Immature natural killer cell (primary cell): ENCODE measurements around the gene CCNI. TPM values are rescaled to one million over a fixed set of nuclear protein-coding genes. Genes with fewer than 3 reads are reported as not detected.
A peak's percentile ranks its signal among the peaks of the same experiment; 100 is the strongest.
"Not testable (repeated sequence)": the region's sequence is repeated elsewhere in the genome, so short reads cannot be mapped to it uniquely, and the experiment has no call there.

Experiments
- DNase-seq, 3 donors: peaks; one replicate each; pipeline ENCODE4 v3.0.0; 2022; ENCODE audit warnings: mixed read lengths in 1 of 3
- H3K27ac Mint-ChIP-seq, 6 donors: one replicate each; pipeline ENCODE4 v1.8.0; 2020; ENCODE audit warnings: mixed read lengths in 6 of 6, mild to moderate bottlenecking in 5 of 6, inconsistent platforms in 4 of 6, moderate library complexity in 3 of 6
- H3K27me3 Mint-ChIP-seq, 3 donors: one replicate each; pipeline ENCODE4 v1.8.0; 2020 to 2021; ENCODE audit warnings: low read depth in 3 of 3, mild to moderate bottlenecking in 3 of 3, mixed read lengths in 3 of 3, moderate library complexity in 3 of 3, inconsistent platforms in 1 of 3
- H3K36me3 Mint-ChIP-seq, 3 donors: one replicate each; pipeline ENCODE4 v1.8.0; 2020; ENCODE audit warnings: mixed read lengths in 3 of 3, inconsistent platforms in 2 of 3, mild to moderate bottlenecking in 2 of 3
- H3K4me1 Mint-ChIP-seq, 2 donors: one replicate each; pipeline ENCODE4 v1.8.0; 2020; ENCODE audit warnings: inconsistent platforms in 2 of 2, mild to moderate bottlenecking in 2 of 2, mixed read lengths in 2 of 2, moderate library complexity in 1 of 2
- H3K4me3 Mint-ChIP-seq, 5 donors: one replicate each; pipeline ENCODE4 v1.8.0; 2020; ENCODE audit warnings: mild to moderate bottlenecking in 5 of 5, mixed read lengths in 5 of 5, inconsistent platforms in 3 of 5, moderate library complexity in 3 of 5
- H3K9me3 Mint-ChIP-seq, 6 donors: one replicate each; pipeline ENCODE4 v1.8.0; 2020; ENCODE audit warnings: mild to moderate bottlenecking in 6 of 6, mixed read lengths in 6 of 6, inconsistent platforms in 4 of 6, moderate library complexity in 3 of 6
- polyA plus RNA-seq, 3 donors: library from polyadenylated mRNA; unstranded; fragments of 300-500 nt; fragmentation: Illumina TruSeq; gene quantifications; one replicate each; pipeline ENCODE4 v1.2.3, GENCODE V29; 2021

Gene CCNI
- polyA plus RNA-seq, 3 donors from 2014 or later: 223 to 256 (median 226) TPM

DNA sequence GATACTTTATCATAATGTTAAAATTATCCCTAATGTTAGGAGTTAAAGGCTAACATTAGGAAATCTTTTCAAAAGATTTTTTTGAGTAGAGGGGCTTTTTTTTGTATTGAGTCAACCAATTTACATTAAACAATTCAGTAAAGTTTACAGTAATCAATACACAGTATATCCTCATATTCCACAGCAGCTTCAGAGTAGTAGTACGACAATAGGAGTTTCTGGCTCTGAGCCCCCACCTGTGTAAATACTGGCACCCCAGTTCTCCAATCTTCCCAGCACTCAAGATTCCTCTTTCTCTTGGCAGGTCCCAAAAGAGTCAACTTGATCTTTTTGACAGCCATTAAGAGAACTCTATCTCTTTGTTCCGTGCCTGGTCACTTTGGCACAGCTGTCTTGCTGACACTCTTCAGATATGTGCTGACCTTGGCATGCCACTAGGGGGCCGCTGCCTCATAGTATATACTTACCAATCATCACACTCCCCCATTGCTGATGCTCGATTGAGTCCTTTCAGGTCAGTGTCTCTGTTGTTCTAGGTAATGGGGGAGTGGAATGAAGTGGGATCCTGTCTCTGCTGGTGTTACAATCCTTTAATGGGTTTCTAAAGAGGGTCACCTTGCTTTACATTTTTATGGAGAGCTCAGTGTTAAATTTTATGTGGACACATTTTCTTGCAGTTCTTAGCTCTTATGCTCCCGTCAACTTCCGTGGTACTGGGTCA lies 19.5 kb upstream of the CCNI start:
- Mint-ChIP-seq H3K27me3 (peaks cover 0 to 2% (median 0%) of the 10 kb centered on the region in 3 donors), H3K27ac (no peak overlapping the region), H3K4me1 (peaks cover 5 to 13% of the 10 kb centered on the region in 2 donors), H3K36me3 (no peaks in the 10 kb centered on the region), H3K9me3 (no peaks in the 10 kb centered on the region), H3K4me3 (no peak overlapping the region)
- peak; percentile 56 to 67 (median 61) for DNase-seq

DNA sequence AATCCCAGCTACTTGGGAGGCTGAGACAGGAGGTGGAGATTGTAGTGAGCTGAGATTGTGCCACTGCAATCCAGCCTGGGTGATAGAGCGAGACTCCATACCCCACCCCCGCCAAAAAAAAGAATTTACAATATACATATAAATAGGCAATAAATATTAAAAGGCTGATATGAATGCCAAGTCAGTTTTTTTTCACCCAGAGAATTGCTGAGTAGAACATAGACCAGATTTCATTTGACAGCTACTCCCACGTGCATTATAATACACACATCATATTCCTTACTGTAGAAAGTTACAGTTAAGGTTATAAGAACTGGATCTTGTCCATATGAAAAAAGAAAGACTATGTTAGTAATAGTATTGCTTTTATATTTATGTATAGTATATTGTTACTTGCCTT lies 18.7 kb upstream of the CCNI start:
- no peak for DNase-seq
- Mint-ChIP-seq H3K27ac (no peak overlapping the region), H3K36me3 (no peaks in the 10 kb centered on the region), H3K27me3 (peaks cover 0 to 2% (median 0%) of the 10 kb centered on the region in 3 donors), H3K4me1 (peaks cover 3 to 13% of the 10 kb centered on the region in 2 donors), H3K4me3 (no peak overlapping the region), H3K9me3 (no peaks in the 10 kb centered on the region)

DNA sequence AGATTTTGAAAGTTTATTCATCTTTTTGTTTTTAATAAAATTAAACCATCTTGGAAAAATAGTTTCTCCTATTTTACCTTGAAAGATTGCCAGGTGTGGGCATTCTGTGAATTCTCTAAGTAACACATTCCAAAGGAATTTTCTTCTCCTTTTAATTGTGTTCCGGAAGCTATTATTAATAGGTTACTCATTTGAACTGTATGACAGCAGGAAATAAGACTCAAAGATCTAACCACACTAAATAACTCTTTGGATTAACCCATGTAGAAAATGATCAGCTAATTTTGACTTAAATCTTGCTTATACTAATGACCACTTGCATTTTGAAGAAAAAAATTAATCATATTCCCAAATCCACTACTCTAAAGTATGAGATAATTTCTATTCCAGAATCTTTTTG lies 17.6 kb upstream of the CCNI start:
- Mint-ChIP-seq H3K27me3 (peaks cover 0 to 2% (median 0%) of the 10 kb centered on the region in 3 donors), H3K4me3 (no peak overlapping the region), H3K4me1 (peaks cover 3 to 13% of the 10 kb centered on the region in 2 donors), H3K9me3 (no peaks in the 10 kb centered on the region), H3K27ac (no peak overlapping the region), H3K36me3 (no peaks in the 10 kb centered on the region)
- DNase-seq: no peak

DNA sequence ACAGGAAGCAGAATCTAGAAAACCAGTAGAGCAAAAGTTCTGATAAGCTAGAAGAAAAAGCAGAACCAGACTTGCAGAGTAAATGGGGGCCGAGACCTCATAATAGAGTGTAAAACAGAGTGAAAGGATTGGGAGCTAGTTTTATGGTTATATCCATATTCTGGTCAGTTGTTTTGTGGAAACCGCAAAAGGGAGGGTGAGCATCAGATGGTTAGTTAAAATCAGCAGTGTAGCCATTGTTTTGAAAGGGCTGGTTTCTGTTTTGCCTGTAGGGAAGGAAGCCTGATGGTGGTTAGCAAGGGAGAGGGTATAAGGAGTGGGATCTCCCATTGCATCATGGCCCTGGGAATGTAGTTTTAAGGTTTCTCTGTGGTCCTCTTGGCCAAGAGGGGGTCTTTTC lies 17.2 kb upstream of the CCNI start:
- peaks cover 0 to 2% (median 0%) of the 10 kb centered on the region in 3 donors for H3K27me3 Mint-ChIP-seq
- H3K27ac Mint-ChIP-seq: no peak overlapping the region
- peaks cover 3 to 13% of the 10 kb centered on the region in 2 donors for H3K4me1 Mint-ChIP-seq
- H3K36me3 Mint-ChIP-seq: no peaks in the 10 kb centered on the region
- H3K9me3 Mint-ChIP-seq: no peaks in the 10 kb centered on the region
- no peak for DNase-seq
- no peak overlapping the region for H3K4me3 Mint-ChIP-seq

DNA sequence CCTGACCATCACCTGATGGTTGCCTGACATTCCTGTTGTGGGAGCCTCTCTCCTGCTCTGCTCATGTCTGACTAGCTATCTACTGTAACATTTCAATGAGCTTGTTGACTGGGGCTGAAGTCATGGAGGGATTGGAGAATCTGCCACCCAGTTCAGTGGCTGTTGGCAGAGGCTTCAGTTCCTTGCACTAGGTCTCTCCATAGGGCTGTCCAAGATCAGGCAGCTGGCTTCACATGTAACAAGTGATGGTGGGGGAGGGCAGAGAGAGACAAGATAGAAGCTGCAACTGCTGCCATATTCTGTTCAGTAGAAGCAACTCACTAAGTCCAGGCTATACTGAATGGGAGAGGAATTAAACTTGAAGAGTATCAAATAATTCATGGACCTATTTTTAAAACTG lies 14.1 kb upstream of the CCNI start:
- H3K27ac Mint-ChIP-seq: no peak overlapping the region

DNA sequence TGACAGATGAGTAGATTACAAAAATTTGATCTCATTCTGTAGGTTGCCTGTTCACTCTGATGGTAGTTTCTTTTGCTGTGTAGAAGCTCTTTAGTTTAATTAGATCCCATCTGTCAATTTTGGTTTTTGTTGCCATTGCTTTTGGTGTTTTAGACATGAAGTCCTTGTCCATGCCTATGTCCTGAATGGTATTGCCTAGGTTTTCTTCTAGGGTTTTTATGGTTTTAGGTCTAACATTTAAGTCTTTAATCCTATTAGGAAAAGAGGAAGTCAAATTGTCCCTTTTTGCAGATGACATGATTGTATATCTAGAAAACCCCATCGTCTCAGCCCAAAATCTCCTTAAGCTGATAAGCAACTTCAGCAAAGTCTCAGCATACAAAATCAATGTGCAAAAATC lies 11.2 kb upstream of the CCNI start:
- not testable (repeated sequence) for H3K4me1 Mint-ChIP-seq, H3K4me3 Mint-ChIP-seq, H3K36me3 Mint-ChIP-seq, H3K27me3 Mint-ChIP-seq, H3K9me3 Mint-ChIP-seq, H3K27ac Mint-ChIP-seq, DNase-seq

More for the DNA sequence above, 14.1 kb upstream of the CCNI start:
- Mint-ChIP-seq H3K4me1 (peaks cover 3 to 5% of the 10 kb centered on the region in 2 donors), H3K9me3 (no peaks in the 10 kb centered on the region), H3K36me3 (no peaks in the 10 kb centered on the region), H3K4me3 (no peak overlapping the region), H3K27me3 (peaks cover 0 to 4% (median 2%) of the 10 kb centered on the region in 3 donors)
- DNase-seq: no peak

DNA sequence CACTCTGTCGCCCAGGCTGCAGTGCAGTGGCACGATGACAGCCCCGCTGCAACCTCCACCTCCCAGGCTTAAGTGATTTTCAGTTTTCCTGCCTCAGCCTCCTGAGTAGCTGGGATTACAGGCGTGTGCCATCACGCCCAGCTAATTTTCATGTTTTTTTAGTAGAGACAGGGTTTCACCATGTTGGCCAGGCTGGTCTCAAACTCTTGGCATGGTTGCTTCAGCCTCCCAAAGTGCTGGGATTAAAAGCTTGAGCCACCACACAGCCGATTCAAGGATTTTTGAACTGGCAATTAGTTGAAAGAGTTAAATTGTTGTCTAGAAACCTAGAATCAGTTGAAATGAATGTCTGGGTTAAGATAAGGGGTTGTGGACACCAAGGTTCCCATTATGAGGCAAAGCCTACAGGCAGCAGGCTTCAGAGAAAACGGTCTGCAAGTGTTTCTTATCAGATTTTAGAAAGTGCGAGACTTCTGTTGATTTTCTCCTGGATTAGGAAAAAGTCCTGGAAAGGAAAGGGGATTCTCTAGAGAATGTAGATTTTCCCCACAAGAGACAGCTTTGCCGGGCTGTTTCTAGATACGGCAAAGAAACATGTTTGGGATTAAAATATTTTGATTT lies 8.3 kb upstream of the CCNI start:
- Mint-ChIP-seq H3K27ac (no peak overlapping the region), H3K27me3 (peaks cover 0 to 4% (median 0%) of the 10 kb centered on the region in 3 donors), H3K36me3 (no peaks in the 10 kb centered on the region), H3K9me3 (no peaks in the 10 kb centered on the region), H3K4me3 (no peak overlapping the region), H3K4me1 (peaks cover 9 to 11% of the 10 kb centered on the region in 2 donors)
- DNase-seq: no peak

DNA sequence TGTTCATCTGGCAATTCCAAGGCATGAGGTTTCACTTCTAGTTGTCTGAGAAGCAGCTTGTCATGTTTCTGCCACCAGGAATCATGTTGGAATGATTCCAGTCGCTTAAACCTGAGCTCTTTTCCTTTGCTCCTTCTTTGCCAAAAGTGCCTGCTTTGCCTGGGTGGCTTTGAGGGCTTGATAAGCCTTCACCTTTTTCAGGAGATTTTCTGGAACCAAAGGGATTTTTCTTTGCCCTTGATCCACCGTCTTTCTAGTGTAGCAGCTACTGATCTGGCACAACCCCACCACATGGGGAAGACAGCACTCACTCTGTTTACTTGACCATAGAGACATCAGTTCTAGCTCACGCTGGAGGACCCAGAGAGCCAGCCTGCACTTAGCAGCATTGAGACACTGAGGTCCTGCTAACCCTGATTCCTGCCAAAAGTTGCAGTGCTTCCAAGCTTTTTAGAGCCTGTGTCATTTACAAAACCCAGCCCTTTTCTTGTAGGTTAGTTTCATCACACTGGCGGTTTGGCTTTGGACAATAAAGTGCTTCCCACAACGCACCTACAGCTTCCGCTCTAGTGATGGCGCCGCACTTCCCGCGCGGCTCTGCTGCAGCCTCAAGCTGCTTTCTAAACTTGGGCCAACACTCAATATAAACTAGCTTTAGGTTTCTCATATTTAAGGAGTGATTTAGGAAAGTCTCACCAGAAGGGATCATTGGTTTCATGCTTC lies 7.3 kb upstream of the CCNI start:
- H3K4me3 Mint-ChIP-seq: no peak overlapping the region
- H3K27me3 Mint-ChIP-seq: peaks cover 0 to 4% (median 0%) of the 10 kb centered on the region in 3 donors
- peaks cover 0 to 2% (median 0%) of the 10 kb centered on the region in 3 donors for H3K36me3 Mint-ChIP-seq
- no peak for DNase-seq
- peaks cover 11 to 14% of the 10 kb centered on the region in 2 donors for H3K4me1 Mint-ChIP-seq
- H3K27ac Mint-ChIP-seq: no peak overlapping the region
- no peaks in the 10 kb centered on the region for H3K9me3 Mint-ChIP-seq

DNA sequence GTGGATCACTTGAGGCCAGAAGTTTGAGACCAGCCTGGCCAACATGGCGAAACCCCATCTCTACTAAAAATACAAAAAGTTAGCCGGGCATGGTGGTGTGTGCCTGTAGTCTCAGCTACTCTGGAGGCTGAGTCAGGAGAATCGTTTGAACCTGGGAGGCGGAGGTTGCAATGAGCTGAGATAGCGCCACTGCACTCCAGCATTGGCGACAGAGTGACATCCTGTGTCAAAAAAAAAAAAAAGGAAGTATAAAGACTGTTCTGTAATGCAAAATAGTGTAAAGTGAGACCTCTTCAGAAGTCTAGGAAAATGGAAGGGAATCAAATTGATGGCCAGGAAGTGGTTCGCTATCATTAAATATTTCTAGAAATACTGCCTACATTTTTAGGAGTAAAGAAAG lies 5.0 kb upstream of the CCNI start:
- Mint-ChIP-seq H3K4me1 (peaks cover 28 to 35% of the 10 kb centered on the region in 2 donors), H3K27me3 (peaks cover 8 to 13% (median 9%) of the 10 kb centered on the region in 3 donors), H3K4me3 (peak overlapping the region in 1 of 5 donors; percentile 27), H3K27ac (peak overlapping the region in 4 of 6 donors; percentile 8 to 65 (median 27))
- not testable (repeated sequence) for DNase-seq, H3K9me3 Mint-ChIP-seq, H3K36me3 Mint-ChIP-seq

DNA sequence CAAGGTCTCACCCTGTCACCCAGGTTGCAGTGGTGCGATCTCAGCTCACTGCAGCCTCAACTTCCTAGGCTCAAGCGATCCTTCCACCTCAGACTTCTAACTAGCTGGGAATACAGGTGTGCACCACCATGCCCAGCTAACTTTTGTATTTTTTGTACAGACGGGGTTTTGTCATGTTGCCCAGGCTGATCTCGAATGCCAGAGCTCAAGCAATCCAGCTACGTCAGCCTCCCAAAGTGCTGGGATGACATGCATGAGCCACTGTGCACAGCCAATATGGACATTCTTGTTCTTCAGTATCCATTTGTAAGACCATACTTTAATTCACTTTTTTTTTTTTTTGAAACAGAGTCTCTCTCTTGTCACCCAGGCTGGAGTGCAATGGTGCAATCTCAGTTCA lies 3.5 kb upstream of the CCNI start:
- H3K27ac Mint-ChIP-seq: no peak overlapping the region
- H3K36me3 Mint-ChIP-seq: peaks cover 0 to 3% (median 0%) of the 10 kb centered on the region in 3 donors
- no peaks in the 10 kb centered on the region for H3K9me3 Mint-ChIP-seq
- no peak overlapping the region for H3K4me3 Mint-ChIP-seq
- peaks cover 31 to 35% of the 10 kb centered on the region in 2 donors for H3K4me1 Mint-ChIP-seq
- H3K27me3 Mint-ChIP-seq: peaks cover 14 to 18% (median 16%) of the 10 kb centered on the region in 3 donors
- no peak for DNase-seq

DNA sequence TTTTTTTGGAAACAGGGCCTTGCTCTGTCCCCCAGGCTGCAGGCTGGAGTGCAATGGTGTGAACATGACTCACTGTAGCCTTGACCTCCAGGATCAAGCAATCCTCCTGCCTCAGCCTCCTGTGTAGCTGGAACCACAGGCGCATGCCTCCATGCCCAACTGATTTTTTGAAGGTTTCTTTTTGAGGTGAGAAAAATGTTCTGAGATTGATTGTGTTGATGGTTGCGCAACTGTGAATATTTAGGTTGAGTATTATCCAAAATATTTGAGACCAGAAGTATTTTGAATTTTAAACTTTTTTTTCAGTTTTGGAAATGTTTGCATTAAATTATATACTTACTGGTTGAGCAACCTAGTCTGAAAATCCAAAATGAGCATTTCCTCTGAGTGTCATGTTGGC lies 2.6 kb upstream of the CCNI start:
- Mint-ChIP-seq H3K4me3 (no peak overlapping the region), H3K4me1 (peaks cover 31 to 35% of the 10 kb centered on the region in 2 donors), H3K9me3 (no peaks in the 10 kb centered on the region), H3K27me3 (peaks cover 14 to 18% (median 16%) of the 10 kb centered on the region in 3 donors), H3K36me3 (peaks cover 0 to 3% (median 0%) of the 10 kb centered on the region in 3 donors), H3K27ac (no peak overlapping the region)
- no peak for DNase-seq

DNA sequence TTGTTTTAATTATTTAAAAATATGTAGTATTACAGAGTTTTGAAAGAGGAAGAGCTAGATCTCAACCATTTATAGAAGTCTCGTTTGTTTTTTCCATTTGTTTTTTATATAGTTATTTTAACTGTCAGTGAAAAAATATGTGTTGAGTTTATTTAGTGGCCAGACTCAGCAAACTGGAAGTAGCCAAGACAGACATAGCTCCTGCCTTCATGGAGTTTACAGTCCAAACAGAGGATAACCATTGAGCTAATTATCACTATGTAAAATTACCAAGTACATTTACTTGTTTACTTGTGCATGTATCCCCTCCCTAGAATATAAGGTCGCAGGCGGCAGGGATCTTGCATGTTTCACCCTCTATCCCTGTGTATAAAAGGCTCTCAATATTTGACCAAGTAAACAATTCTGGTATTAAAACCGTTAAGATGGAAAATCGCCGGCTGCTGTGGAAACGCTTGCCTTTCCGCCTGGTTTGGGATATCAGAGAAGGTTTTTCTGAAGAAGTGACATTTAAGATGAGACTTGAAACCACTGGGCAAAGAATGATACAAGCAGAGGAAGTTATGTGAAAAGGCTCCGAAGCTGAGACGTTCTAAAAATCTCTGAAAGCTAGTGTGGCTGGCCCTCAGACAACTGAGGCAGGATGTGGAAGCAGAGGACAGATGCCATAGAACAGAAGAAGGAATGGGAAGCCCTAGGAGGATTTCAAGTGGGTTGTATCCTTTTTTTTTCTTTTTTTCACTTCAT lies 1.3 kb upstream of the CCNI start:
- peaks cover 35% of the 10 kb centered on the region in 2 donors for H3K4me1 Mint-ChIP-seq
- H3K27ac Mint-ChIP-seq: peak overlapping the region in 5 of 6 donors; percentile 100
- H3K9me3 Mint-ChIP-seq: no peaks in the 10 kb centered on the region
- peak overlapping the region in 3 of 5 donors; percentile 64 to 99 (median 98) for H3K4me3 Mint-ChIP-seq
- peaks cover 14 to 18% (median 16%) of the 10 kb centered on the region in 3 donors for H3K27me3 Mint-ChIP-seq
- no peak for DNase-seq
- peaks cover 0 to 3% (median 0%) of the 10 kb centered on the region in 3 donors for H3K36me3 Mint-ChIP-seq
